Stimulated activated CD4-positive, alpha-beta T cell treated with anti-CD3 and anti-CD28 coated beads, Interleukin-1b, Interleukin-23, amount 100 ng/mL, for 48 hours (primary cell): Measurements from ENCODE around the gene RAB11FIP5.
"Not testable (repeated sequence)": the region's sequence is repeated elsewhere in the genome, so short reads cannot be mapped to it uniquely, and the experiment has no call there.

Experiments
- DNase-seq: peaks from one replicate; pipeline ENCODE4 v3.0.0-alpha.2; 2020

The RAB11FIP5 gene

DNA sequence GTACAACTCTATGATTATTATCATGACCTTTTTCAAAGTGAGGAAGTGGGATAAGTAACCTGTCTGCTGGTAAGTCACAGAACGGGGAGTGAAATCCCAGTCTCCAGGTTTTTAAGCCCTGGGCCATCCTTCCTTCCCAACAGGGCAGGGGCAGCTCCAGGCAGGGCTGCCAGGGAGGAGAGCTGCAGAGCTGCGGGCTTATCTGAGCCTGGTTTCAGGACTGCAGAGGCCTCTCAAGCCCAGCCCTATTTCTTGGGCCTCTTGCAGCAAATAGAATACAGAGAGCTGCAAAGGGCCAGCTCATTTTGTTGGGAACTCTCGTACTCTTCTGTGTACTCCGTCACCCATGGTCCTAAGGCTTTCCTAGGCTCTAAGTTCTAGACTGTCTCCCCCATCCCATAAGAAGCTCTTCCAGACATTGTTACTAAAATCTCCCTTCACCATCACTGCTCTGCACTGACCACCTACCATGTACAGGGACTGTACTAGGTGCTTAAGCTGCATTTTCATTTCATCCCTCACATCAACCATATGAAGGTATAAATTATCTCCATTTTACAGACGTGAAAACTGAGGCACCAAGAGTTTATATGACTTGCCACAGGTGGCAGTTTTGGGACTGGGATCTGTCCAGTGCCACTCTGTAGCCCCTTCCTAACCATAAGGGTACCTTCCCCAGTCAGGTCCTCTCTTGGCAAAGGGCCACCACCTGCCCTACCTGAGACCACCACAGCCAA is 3.1 kb downstream of the RAB11FIP5 start:
- no peak for DNase-seq

DNA sequence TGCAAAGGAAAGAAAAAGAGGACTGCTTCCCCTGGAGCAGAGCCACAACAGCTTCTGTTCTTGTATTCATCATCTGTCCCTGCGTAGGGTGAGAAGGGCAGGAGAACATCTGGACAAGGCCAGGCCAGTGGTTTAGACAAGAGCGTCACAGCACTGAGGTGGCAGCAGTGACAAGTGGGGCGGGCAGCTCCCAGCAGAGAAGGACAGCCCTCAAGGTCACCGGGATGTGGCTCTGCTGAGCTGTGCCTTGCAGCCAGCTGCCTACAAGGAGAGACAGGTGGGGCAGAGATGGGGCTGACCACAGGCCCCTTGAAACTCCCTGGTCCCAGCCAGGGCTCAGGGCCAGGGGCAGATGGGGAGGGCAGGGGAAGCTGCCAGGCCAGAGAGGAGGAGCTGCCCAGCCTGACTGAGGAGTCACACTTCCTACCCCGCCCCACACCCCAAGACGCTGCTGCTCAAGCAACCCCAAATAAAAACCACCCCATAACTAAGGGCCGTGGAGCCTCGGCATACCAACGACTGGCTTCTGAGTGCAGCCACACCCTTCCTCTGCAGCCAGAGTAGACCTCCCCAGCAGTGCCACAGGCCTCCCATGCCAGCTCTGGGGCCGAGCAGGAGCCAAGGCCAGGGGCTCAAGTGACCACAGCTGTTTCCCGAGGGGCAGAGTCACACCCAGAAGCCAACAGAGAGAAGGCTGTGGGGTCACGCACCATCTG is 5.4 kb downstream of the RAB11FIP5 start:
- no peak for DNase-seq

DNA sequence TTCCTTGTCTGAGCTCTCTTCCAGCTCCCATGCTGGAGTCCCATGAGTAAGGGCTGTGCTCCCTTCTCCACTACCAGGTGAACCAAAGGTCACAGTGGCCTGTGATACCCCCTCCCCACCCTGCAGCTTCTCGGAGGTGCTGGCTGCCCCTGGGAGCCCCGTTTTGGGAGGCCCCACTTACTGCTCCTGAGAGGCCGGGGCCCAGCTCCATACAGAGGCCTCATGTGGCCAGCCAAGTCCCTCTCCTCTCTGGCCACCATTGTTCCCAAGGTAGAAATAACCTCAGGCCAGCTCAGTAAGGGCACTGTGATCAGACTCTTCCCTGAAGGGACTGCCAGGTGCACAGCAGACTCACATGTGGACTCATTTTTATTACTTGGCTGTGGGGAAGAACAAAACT is 6.0 kb downstream of the RAB11FIP5 start:
- no peak for DNase-seq

DNA sequence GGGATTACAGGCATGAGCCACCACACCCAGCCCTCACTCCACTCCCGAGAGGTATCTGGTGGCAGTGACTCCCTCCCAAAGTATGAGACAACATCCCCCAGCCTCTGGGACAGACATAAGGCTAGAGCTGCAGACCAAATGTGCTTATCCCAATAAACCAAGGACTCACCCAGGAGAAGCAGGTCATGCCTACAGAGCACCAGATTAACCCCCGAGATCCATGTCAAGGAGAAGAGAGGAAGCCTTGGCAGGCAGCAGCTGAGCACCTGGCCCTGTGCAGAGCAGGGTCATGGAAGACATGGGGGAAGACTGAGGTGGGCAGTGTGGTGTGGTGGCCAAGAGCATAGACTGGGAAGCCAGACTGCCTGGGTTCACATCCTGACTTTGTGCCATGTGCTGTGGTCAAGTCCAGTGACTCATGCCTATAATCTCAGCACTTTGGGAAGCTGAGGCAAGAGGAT is 7.2 kb downstream of the RAB11FIP5 start:
- DNase-seq, result no peak

DNA sequence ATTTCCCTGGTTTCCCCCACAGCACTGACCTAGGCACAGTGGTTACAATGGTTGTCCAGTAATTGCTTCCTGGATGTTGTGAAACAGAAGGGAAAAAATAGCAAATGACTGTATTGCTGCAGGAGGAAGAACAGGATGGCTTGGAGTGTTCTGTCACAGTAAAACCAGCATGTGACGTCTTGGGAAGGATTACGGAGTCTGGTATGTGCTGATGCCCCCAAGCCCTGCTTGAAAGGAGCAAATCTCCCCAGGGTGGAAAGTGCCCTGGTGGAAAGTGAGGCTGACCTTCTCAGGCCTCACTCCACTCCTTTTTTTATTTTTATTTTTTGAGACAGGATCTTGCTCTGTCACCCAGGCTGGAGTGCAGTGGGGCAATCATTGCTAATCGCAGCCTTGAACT is 7.8 kb downstream of the RAB11FIP5 start:
- no peak for DNase-seq

DNA sequence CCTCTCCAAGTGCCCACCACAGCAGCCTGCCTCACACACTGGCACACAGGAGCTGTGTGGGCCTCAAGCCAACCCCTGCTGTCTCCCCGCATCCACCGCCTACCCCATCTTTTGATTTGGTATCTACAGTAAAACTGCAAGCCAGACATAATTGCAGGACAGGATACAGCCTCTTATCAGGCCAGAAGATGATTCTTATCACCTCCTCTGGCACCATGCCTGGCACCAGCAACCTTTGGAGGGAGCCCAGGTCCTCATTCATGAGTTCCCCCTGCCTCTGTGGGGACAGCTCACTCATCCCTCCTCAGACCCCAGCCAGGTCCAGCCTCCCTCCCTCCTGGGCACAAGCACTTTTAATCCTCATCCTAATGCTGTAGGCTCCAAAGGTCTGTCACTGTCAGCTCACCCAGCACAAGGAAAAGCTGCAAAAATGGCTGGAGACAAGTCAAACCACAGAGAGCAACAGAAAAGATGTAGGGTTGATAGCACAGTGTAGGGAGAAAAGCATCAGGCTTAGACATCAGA is 9.7 kb downstream of the RAB11FIP5 start:
- no peak for DNase-seq

DNA sequence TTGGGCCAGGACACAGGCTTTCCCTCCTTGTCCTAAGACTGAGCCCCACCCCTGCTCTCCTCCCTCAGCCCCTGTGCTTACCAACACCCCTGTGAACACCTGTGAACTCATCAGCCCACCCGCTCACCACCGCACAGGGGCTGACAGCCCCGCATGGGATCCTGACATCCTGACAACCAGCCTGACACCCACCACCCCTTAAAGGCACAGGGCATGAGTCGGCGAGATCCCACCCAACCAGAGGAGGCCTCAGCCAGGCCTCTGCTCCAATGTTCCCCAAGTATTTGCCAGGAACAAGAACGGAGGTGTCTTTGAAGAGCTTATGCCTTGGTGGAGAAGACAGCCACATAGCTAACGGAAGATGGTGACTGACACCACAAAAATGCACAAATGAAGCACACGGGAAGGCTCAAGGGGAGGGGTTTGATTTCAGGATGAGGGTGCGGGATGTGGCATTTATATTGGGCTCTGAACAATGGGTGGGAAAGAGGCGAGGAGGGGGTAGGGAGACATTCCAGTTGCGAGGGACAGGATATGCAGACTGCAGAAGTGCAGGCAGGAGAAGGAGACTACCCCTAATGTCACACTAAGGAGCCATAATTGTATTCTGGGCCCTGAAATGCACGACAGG is 11.0 kb downstream of the RAB11FIP5 start:
- DNase-seq, result no peak

DNA sequence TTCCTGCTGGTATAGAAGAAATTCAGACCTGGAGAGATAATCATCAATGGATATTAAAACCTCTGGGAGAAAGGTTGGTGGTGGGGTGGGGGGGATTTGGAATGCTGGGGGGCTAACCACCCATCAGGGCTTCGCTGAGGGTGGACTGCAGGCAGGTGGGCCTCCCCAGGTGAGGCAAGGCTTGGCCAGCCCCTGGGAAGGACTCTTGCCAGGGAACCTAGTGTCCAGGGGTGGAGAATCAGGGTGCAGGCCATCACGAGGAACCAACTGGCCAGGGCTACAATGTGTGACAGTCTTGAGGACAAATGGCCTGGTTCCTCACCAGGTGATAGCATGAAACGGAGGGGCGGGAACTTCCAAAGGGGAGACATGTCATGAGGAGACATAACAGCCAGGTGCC is 11.8 kb downstream of the RAB11FIP5 start:
- no peak for DNase-seq

DNA sequence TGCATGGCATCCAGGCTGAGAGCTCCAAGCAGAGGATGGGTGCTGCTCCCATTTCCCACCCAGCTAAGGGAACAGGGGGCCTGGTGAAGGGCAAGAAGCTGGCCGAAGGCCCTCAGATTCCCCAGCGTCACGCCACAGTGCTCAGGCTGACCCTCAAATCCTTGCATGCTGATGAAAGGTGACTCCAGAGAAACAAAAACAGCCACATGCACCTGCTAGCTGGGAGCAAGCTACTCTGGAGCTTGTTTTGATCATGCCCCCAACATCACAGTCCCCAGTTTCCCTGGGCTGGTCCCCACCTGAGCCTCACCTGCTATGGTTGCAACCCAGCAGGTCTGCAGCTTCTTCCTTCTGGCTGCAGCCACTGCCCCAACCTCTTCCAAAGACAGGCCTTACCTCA is 13.3 kb downstream of the RAB11FIP5 start:
- DNase-seq, result no peak

DNA sequence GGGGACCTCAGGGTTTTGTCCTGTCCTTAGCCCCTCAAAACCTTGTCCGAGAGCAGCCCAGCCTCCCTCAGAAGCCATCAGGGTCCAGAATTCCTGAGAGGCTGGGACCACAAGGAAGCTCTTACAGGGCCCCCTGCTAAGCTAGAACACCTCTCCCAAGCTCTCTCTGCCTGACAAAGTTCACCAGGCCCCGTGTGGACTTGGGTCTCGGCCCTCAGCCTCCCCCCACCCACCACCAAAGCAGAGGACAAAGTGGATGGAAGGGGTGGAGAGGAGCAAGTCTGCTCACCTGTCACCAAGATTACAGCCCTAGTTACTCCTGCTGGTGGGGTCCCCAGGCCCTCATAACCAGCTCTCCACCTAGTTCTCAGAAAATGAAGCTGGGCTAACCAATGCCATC is 16.8 kb downstream of the RAB11FIP5 start:
- no peak for DNase-seq

DNA sequence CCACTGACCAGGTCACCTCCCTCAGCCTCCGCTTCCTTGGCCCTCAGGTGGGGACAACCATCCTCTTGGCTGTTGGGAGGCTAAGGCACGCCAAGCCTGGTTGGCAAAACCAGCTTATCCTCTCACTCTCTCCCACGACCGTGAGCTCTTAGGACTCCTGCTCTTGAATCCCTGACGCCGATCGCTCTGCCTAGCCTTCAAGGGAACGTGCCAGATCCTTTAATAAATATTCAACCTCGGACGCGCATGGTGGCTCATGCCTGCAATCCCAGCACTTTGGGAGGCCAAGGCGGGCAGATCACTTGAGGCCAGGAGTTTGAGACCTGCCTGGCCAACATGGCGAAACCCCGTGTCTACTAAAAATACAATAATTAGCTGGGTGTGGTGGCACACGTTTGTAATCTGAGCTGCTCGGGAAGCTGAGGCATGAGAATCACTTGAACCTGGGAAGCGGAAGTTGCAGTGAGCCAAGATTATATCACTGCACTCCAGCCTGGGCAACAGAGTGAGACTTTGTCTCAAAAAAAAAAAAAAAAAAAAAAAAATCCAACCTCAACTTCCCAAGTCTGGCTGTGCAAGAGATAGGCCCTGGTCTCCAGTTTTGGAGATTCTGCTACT is 19.0 kb downstream of the RAB11FIP5 start:
- DNase-seq, result not testable (repeated sequence)

DNA sequence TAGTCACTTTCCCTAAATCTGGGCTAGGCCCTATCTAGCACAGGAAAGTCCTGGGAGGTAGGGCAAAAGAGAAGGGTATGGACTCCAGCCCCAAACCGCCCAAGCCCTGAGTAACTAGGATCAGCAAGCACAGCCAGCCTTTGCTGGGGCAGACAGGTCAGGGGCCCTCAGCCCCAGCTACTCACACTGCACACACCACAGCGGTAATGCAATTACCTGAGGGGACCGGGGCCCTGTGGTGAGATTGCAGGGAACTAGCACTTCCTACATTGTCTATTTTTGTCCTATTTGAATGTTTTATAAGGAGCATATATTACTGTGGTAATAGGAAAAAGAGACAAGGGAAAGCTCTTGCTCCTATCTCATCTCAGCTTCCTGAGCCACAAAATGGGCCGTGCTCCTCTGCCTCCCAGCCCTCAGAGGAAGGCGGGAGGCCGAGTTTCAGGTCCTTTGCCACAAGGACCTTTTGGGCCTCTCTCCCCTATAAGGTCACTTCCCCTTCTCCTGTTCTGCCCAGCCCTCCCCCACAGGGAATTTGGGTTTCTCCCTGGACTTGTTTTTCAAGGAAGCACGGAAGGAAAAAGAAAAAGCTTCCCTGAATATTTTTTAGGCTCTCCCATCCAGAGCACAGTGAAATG is 20.5 kb downstream of the RAB11FIP5 start:
- DNase-seq, result no peak

DNA sequence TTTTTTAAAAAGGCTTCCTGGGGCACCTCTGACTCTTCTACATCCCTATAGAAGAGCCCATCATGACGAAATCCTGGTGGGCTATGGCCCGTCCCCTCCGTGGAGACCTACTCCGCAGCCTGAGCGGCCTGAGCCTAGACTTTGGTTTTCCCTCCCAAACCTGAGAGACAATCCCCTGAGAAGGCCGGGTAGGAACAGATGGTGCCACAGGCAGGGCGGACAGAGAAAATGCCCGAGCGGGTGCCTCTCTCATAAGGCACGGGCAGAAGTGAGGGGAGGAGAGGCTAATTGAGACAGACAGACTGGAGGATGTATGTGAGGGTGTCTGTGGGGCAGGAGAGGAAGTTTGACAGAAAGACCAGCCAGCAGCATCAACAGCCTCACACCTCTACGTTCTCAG is 21.1 kb downstream of the RAB11FIP5 start:
- DNase-seq, result no peak

DNA sequence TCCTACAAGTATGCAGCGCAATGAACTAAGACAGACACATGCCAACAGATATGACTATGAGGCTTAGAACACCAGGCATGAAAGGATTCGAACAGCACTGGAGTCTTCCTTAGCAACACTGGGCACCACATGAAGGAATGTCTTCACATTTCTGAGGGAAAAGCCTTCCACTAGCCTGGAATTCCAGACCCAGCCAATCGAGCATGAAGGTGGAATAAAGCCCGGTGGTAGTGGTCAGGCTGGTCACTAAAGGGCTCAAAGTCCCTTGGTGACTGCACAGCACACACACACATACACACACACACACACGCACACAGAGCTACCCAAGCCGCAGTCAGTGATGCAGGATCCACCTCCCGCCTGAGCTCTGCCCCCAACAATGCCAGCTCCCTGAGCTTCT is 21.6 kb downstream of the RAB11FIP5 start:
- no peak for DNase-seq

DNA sequence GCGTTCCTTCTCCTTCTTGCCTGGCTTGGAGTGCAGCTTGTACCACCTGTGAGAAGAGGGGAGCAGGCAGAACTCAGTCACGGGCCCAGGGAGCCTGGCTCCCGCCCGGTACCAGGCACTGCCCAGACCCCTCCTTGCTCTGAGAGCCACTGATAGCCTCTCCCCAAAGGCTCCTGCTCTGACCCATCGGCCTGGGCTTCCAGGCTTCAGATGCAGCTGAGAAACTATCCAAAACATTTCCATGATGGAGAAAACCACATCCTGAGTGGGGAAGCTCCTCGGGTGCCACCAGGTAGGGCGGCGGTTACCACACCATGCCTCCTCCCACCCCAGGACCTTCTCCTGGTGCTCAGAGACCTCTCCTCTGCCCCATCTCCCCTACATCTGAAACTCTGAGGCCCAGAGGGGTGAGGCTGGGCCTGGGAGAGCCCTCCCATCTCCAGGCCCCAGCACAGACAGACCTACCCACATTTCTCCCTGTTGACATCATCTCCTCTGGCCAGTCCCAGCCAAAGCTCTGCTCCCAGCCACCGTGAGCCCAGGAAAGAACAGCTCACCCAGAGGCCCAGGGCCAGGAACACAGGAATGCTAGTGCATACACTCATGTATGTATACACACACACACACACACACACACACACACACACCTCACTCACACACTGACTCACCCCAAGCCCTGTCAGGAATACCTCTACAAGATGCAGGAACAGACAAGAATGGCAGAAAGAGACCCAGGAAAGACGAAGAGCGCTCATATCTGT is 23.3 kb downstream of the RAB11FIP5 start:
- no peak for DNase-seq

DNA sequence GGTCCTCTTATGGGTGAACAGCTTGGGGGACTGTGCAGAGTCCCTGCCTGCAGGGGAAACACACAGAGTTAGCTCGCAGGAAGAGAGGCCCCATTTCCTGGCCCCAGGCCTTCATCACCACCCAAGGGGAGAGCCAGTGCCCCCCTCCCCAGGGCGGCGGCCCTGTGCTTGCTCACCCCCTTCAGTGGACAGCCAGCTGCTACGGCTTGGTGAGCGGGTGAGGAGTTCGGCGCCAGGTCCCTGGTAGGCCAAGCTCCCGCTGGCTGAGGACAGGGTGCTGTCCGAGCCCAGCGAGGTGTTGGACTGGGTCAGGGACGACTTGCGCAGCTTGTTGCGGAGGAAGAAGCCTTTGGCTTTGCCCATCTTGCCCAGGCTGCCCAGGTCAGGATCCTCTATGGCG is 24.0 kb downstream of the RAB11FIP5 start:
- no peak for DNase-seq

DNA sequence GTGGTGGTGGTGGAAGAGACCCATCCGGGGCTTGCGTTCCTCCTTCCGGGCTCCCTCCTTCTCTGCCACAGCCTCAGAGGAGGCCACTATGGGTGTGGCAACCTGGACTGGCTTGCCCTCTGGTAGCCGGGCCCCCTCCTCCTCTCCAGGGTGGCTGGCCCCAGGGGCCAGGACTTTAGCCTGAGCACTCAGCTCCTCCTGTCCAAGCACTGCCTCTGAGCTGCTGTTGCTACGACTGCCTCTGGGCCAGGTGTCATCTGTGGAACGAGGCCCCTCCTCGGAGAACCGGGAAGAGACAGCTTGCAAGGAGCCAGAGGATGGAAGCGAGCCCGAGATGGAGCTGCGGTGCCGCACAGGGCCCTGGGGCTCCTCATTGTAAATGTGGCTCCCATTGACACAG is 24.5 kb downstream of the RAB11FIP5 start:
- DNase-seq, result no peak

DNA sequence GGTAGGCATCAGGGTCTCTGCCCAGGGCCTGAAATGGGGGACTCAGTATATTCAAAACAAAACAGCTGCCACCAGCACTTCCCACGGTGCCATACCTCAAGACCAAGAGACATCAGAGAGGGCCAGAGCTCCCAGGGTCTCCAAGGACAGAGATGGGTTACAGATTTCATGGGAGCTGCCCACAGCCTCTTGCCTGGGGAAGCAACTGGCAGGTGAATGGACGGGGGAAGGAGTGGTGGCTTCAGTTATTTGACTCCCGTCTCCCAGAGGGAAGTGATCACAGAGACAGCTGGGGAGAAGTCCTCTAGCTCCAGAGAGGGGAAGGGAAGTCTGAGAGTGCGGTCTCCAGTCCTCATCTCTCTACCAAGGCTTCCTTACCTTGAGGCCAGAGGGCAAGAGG is 25.4 kb downstream of the RAB11FIP5 start:
- no peak for DNase-seq

DNA sequence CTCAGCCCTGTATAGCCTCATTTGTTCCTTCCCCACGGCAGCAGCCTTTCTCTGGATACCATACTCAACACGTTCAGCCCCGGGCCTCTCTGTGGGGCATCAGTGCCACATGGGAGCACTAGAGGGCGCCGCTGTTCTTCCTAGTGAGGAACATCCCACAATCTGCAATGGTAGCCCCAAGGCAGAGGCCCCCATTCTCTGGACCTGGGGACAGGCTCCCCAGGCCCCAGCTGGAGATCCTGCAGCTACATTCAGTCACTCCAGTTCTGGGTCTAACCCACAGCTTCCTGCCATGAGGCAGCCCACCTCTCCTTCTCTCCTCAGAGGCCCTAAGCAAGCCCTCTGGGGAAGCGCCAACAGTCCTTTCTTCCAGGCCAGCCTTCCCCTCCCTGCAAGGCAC is 27.1 kb downstream of the RAB11FIP5 start:
- peak; percentile 80 for DNase-seq

DNA sequence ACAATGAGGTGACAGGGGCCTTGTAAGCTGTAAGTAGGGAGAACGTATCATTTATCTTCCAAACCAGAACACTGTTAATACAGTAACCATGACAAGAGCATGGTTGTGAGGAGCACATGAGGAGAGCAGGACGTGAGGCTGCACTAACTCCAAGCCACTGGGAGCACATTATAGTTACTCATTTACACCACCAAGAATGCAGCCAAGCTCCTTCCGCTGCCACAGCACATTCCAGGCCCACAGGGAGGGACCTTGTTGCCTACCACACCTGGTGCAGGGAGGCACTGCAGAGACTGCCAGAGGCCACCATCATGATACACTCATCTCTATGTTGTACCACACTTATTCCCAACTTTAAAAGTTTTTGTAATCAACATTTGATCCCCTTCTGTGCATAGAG is 27.8 kb downstream of the RAB11FIP5 start:
- no peak for DNase-seq

DNA sequence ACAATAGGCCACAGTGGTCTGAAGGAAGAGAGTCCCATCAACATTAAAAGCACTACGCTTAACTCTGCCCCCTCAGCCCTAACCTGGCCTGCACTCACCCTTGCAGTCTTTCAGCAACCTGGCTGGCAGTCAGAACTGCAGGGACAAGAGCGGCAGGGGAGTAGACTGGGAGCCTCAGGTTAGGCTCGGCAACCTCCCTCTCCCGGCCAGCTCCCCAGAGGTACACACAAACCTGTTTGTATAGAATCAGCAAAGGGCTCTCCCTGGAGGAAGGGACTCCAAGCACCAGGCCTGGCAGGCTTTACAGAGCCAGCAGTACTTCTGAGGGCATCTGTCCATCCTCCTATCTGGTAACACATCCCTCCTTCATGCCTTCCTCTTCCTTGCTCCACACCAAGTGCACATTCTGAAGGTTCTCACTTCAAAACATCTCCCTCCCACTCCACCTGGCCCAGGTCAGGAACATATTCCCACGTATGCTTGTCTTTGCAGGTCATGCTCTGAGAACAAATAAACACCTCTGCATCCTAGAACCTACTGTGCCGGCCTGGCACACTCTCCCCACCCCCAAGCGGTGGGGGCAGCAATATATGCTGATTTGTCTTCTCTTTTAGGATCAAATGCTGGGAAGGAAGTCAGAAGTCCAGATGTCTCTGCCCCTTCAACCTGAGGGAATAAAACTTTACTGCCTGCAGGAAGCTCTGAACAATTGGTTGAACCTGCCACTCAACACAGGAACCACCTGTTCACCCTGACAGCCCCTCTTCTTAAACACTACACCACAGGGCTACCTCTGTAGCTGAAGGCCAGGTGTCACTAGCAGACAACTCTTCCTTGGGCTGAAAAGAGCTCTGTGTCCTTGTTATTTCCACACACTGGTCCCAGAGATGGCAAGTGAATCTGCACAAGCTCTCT is 28.6 kb downstream of the RAB11FIP5 start:
- no peak for DNase-seq
